ENCODE data around the gene TMTC4. TPM values are rescaled to one million over a fixed set of nuclear protein-coding genes. Genes with fewer than 3 reads are reported as not detected.

The TMTC4 gene
- total RNA-seq, 1 experiment from 2014 or later: 15.1 TPM

- H3K9me2 ChIP-seq (replicated peaks; ENCODE audit: low read length): no peaks in the 10 kb centered on the region
- H3K27ac ChIP-seq (ENCODE audit: low read length): no peak overlapping the region
- intact Hi-C loops (cut with micrococcal nuclease): loop anchor here (1.0 to 2.0 kb wide), 2 partner anchors 267 to 405 kb away; no protein-coding TSS in a partner anchor
- ChIA-PET CTCF (interaction anchor here (0.6 to 1.0 kb wide), 2 partner anchors 367 to 378 kb away, joined by 3 to 5 read pairs; no protein-coding TSS in a partner anchor), POLR2A (ENCODE audit: unreplicated experiment) (no interaction called here)
- ATAC-seq: peak; percentile 74
- TF ChIP-seq EZH2phosphoT487 (IDR thresholded peaks at IDR 0.05; ENCODE audit: borderline replicate concordance, low read length) (no peak), CTCF (conservative IDR thresholded peaks at IDR 0.05; ENCODE audit: low read depth, low read length) (peak; percentile 69), EZH2 (IDR thresholded peaks at IDR 0.05; ENCODE audit: low read length, unreplicated experiment) (no peak)
- no peaks in the 10 kb centered on the region for H3K79me2 ChIP-seq (ENCODE audit: low read length)
- no TSS peak for BruUV-seq (replicated peaks)
- H3K4me3 ChIP-seq (ENCODE audit: low read length): no peak overlapping the region
- H3K36me3 ChIP-seq (ENCODE audit: low read depth, low read length): no peaks in the 10 kb centered on the region
- H3K9ac ChIP-seq (ENCODE audit: low read length): no peak overlapping the region
- no peak overlapping the region; the same call in 1 of the 2 replicates for H3K4me2 ChIP-seq (ENCODE audit: low read length)
- H3K4me1 ChIP-seq (ENCODE audit: insufficient read depth, low read length): no peaks in the 10 kb centered on the region; the same call in 1 of the 2 replicates
- H3F3A ChIP-seq (ENCODE audit: low read length, unreplicated experiment): no peaks in the 10 kb centered on the region
- peak; percentile 63 for DNase-seq
- no peaks in the 10 kb centered on the region for H4K20me1 ChIP-seq (ENCODE audit: low read length)
- no peaks in the 10 kb centered on the region for H3K27me3 ChIP-seq (ENCODE audit: low read length)
- H3K9me3 ChIP-seq (ENCODE audit: low read length): no peaks in the 10 kb centered on the region
- no peak overlapping the region for H2AFZ ChIP-seq (ENCODE audit: low read length)
Observed at GRCh38 chr13:100721885-100722512, 47.4 kb upstream of the TMTC4 start.

- Histone ChIP-seq H3K4me3 (ENCODE audit: low read length) (no peak overlapping the region), H3K9ac (ENCODE audit: low read length) (no peak overlapping the region), H2AFZ (ENCODE audit: low read length) (no peak overlapping the region), H3F3A (ENCODE audit: low read length, unreplicated experiment) (no peaks in the 10 kb centered on the region), H3K9me3 (ENCODE audit: low read length) (no peaks in the 10 kb centered on the region), H3K4me2 (ENCODE audit: low read length) (no peak overlapping the region), H4K20me1 (ENCODE audit: low read length) (no peaks in the 10 kb centered on the region), H3K27ac (ENCODE audit: low read length) (no peak overlapping the region), H3K79me2 (ENCODE audit: low read length) (no peaks in the 10 kb centered on the region), H3K4me1 (ENCODE audit: insufficient read depth, low read length) (no peaks in the 10 kb centered on the region), H3K27me3 (ENCODE audit: low read length) (no peaks in the 10 kb centered on the region), H3K9me2 (replicated peaks; ENCODE audit: low read length) (no peaks in the 10 kb centered on the region), H3K36me3 (ENCODE audit: low read depth, low read length) (no peaks in the 10 kb centered on the region)
- CTCF ChIA-PET: no interaction called here
- intact Hi-C loops (cut with micrococcal nuclease): no loop called here
- POLR2A ChIA-PET (ENCODE audit: unreplicated experiment): no interaction called here
- no peak for TF ChIP-seq EZH2 (IDR thresholded peaks at IDR 0.05; ENCODE audit: low read length, unreplicated experiment)
- no peak for TF ChIP-seq EZH2phosphoT487 (IDR thresholded peaks at IDR 0.05; ENCODE audit: borderline replicate concordance, low read length)
- TF ChIP-seq CTCF (conservative IDR thresholded peaks at IDR 0.05; ENCODE audit: low read depth, low read length): no peak
- DNase-seq (no peak), ATAC-seq (no peak)
- BruUV-seq (replicated peaks): no TSS peak
Observed at GRCh38 chr13:100715604-100716003, 41.0 kb upstream of the TMTC4 start.

GRCh38 chr13:100714478-100714877 lies 39.9 kb upstream of the TMTC4 start:
- CTCF ChIA-PET: no interaction called here
- BruUV-seq (replicated peaks): no TSS peak
- ATAC-seq (no peak), DNase-seq (no peak)
- Histone ChIP-seq H3K4me1 (ENCODE audit: insufficient read depth, low read length) (no peaks in the 10 kb centered on the region), H3K79me2 (ENCODE audit: low read length) (no peaks in the 10 kb centered on the region), H3F3A (ENCODE audit: low read length, unreplicated experiment) (no peaks in the 10 kb centered on the region), H3K9ac (ENCODE audit: low read length) (no peak overlapping the region), H3K4me3 (ENCODE audit: low read length) (no peak overlapping the region), H4K20me1 (ENCODE audit: low read length) (no peaks in the 10 kb centered on the region), H2AFZ (ENCODE audit: low read length) (no peak overlapping the region), H3K27me3 (ENCODE audit: low read length) (no peaks in the 10 kb centered on the region), H3K9me2 (replicated peaks; ENCODE audit: low read length) (no peaks in the 10 kb centered on the region), H3K27ac (ENCODE audit: low read length) (no peak overlapping the region), H3K36me3 (ENCODE audit: low read depth, low read length) (no peaks in the 10 kb centered on the region), H3K9me3 (ENCODE audit: low read length) (no peaks in the 10 kb centered on the region), H3K4me2 (ENCODE audit: low read length) (no peak overlapping the region)
- TF ChIP-seq EZH2phosphoT487 (IDR thresholded peaks at IDR 0.05; ENCODE audit: borderline replicate concordance, low read length) (no peak), EZH2 (IDR thresholded peaks at IDR 0.05; ENCODE audit: low read length, unreplicated experiment) (no peak), CTCF (conservative IDR thresholded peaks at IDR 0.05; ENCODE audit: low read depth, low read length) (no peak)
- intact Hi-C loops (cut with micrococcal nuclease): no loop called here
- POLR2A ChIA-PET (ENCODE audit: unreplicated experiment): no interaction called here

Data from PC-3 (cell line).